Measurements from ENCODE around the gene COL8A1. TPM values are rescaled to one million over a fixed set of nuclear protein-coding genes. Genes with fewer than 3 reads are reported as not detected.

The COL8A1 gene
- total and polyA plus RNA-seq, 9 of the 15 experiments (the other 6 are each of a cell fraction or from before 2014, with no cell fraction given): 0.07 TPM; not detected in 8

GRCh38 chr3:99760629-99761028 lies 122.2 kb downstream of the COL8A1 start:
- no TSS peak for BruUV-seq (replicated peaks)
- Histone ChIP-seq H3K79me2 (ENCODE audit: control insufficient read depth, insufficient read depth, low read length) (no peaks in the 10 kb centered on the region), H3K36me3 (ENCODE audit: control insufficient read depth, insufficient read depth, low read length) (no peaks in the 10 kb centered on the region), H3K9me1 (ENCODE audit: control insufficient read depth, insufficient read depth, low read length) (no peaks in the 10 kb centered on the region), H3K4me3 (no peak overlapping the region), H3K4me1 (replicated peaks in 1 of 2; ENCODE audit: control insufficient read depth in 2 of 2, insufficient read depth in 2 of 2, low read length in 2 of 2) (no peaks in the 10 kb centered on the region), H3K27ac (ENCODE audit: extremely low read depth, low read depth, low read length) (no peak overlapping the region), H3K9ac (ENCODE audit: insufficient read depth in 1 of 2, low read depth in 2 of 2, low read length in 2 of 2) (no peak overlapping the region), H3K9me3 (replicated peaks; ENCODE audit: control insufficient read depth, insufficient read depth, low read depth, low read length) (no peaks in the 10 kb centered on the region), H3K27me3 (ENCODE audit: control insufficient read depth in 2 of 2, insufficient read depth in 2 of 2, low read length in 2 of 2) (0 out of 5 replicates have a peak, but pooled peaks cover 0 to 4% of the 10 kb centered on the region in 2 experiments), H2AFZ (ENCODE audit: low read depth, low read length) (no peak overlapping the region), H3K4me2 (ENCODE audit: insufficient read depth, low read length) (no peak overlapping the region), H4K20me1 (replicated peaks; ENCODE audit: control insufficient read depth, insufficient read depth, low read length) (no peaks in the 10 kb centered on the region)
- intact Hi-C loops (cut with micrococcal nuclease) (no loop called here), in situ Hi-C loops (cut with MboI) (no loop called here)
- FAIRE-seq (no peak), ATAC-seq (peak; percentile 48), DNase-seq (ENCODE audit: extremely low read depth in 1 of 4, low spot score in 3 of 4) (no peak)
- CTCF ChIA-PET (ENCODE audit: low intra/inter-chr PET ratio): no interaction called here
- POLR2A ChIA-PET: interaction anchor here (0.6 kb wide), 1 partner anchor 19 kb away, joined by 3 read pairs; no protein-coding TSS in a partner anchor
- TF ChIP-seq, protein P1, sequence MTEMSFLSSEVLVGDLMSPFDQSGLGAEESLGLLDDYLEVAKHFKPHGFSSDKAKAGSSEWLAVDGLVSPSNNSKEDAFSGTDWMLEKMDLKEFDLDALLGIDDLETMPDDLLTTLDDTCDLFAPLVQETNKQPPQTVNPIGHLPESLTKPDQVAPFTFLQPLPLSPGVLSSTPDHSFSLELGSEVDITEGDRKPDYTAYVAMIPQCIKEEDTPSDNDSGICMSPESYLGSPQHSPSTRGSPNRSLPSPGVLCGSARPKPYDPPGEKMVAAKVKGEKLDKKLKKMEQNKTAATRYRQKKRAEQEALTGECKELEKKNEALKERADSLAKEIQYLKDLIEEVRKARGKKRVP (CRISPR knock-in tag; IDR thresholded peaks at IDR 0.05): no peak
- TF ChIP-seq PKNOX1 (IDR thresholded peaks at IDR 0.05) (peak; percentile 43; the same call in 1 of the 2 replicates), CAMTA2 (CRISPR knock-in tag; conservative IDR thresholded peaks at IDR 0.05) (no peak), MTA3 (IDR thresholded peaks at IDR 0.05; ENCODE audit: borderline replicate concordance) (no peak), RCOR1 (IDR thresholded peaks at IDR 0.05; ENCODE audit: borderline replicate concordance in 1 of 2, low read depth in 2 of 2, low read length in 2 of 2) (peak in 1 of 2 experiments; percentile 65; a peak in 1 of 4 replicates), EP400 (IDR thresholded peaks at IDR 0.05) (no peak), MEIS2 (IDR thresholded peaks at IDR 0.05; ENCODE audit: partially characterized antibody) (peak; percentile 85)
- TF ChIP-seq, protein P2, sequence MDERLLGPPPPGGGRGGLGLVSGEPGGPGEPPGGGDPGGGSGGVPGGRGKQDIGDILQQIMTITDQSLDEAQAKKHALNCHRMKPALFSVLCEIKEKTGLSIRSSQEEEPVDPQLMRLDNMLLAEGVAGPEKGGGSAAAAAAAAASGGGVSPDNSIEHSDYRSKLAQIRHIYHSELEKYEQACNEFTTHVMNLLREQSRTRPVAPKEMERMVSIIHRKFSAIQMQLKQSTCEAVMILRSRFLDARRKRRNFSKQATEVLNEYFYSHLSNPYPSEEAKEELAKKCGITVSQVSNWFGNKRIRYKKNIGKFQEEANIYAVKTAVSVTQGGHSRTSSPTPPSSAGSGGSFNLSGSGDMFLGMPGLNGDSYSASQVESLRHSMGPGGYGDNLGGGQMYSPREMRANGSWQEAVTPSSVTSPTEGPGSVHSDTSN (CRISPR knock-in tag; IDR thresholded peaks at IDR 0.05; ENCODE audit: low read depth): no peak
- TF ChIP-seq, protein P2 (tag; conservative IDR thresholded peaks at IDR 0.05; ENCODE audit: low read depth): peak; percentile 81
- WGBS (ENCODE audit: insufficient coverage, low coverage, missing lambda C conversion rate): 8% methylated on average over 2 of the region's 2 CpGs
